Smooth muscle cell (in vitro differentiated cells): Measurements from ENCODE around the gene SLC5A12. TPM values are rescaled to one million over a fixed set of nuclear protein-coding genes. Genes with fewer than 3 reads are reported as not detected.

ENCODE experiments used
- DNase-seq: peaks from one replicate; lab custom pipeline; 2025; ENCODE audit not compliant: unreplicated experiment; lab: John Stamatoyannopoulos, UW
- H2AFZ ChIP-seq: fragments of 200-600 bp; sonication (generic); 2 replicates; pipeline ENCODE4 v1.6.0; 2016; ENCODE audit warnings: antibody characterized with exemption, low read depth, mild to moderate bottlenecking
- H3F3A ChIP-seq: fragments of 200-600 bp; sonication (generic); 2 replicates; pipeline ENCODE4 v1.6.0; 2017; ENCODE audit warnings: antibody characterized with exemption, low read depth
- H3K27ac ChIP-seq: fragments of 200-600 bp; sonication (generic); 2 replicates; pipeline ENCODE4 v1.5.1; 2016; ENCODE audit warnings: low read depth, mild to moderate bottlenecking
- H3K27me3 ChIP-seq: fragments of 200-600 bp; sonication (generic); 2 replicates; pipeline ENCODE4 v1.6.1; 2016; ENCODE audit warnings: low read depth, mild to moderate bottlenecking
- H3K36me3 ChIP-seq: fragments of 200-600 bp; sonication (generic); 2 replicates; pipeline ENCODE4 v1.5.1; 2016; ENCODE audit warnings: low read depth
- H3K4me1 ChIP-seq: fragments of 200-600 bp; sonication (generic); 2 replicates; pipeline ENCODE4 v1.5.1; 2016; ENCODE audit warnings: low read depth
- H3K4me2 ChIP-seq: fragments of 200-600 bp; sonication (generic); 2 replicates; pipeline ENCODE4 v1.6.0; 2016; ENCODE audit warnings: mild to moderate bottlenecking
- H3K4me3 ChIP-seq: fragments of 200-600 bp; sonication (generic); 2 replicates; pipeline ENCODE4 v1.5.1; 2016; ENCODE audit warnings: mild to moderate bottlenecking
- H3K79me2 ChIP-seq: fragments of 200-600 bp; sonication (generic); 2 replicates; pipeline ENCODE4 v1.6.0; 2016; ENCODE audit warnings: low read depth, mild to moderate bottlenecking
- H3K9ac ChIP-seq: fragments of 200-600 bp; sonication (generic); 2 replicates; pipeline ENCODE4 v1.6.0; 2016; ENCODE audit warnings: low read depth
- H3K9me3 ChIP-seq: fragments of 200-600 bp; sonication (generic); replicated peaks from 2 replicates; pipeline ENCODE4 v1.5.1; 2016; ENCODE audit warnings: low read depth
- H4K20me1 ChIP-seq: fragments of 200-600 bp; sonication (generic); 2 replicates; pipeline ENCODE4 v1.6.0; 2016; ENCODE audit warnings: low read depth
- WGBS: methylation state at CpG from one replicate; pipeline ENCODE4 v1.1.7; 2016; ENCODE audit warnings: low lambda C conversion rate; 5-methylcytosine and 5-hydroxymethylcytosine counted together
- polyA plus RNA-seq: library from polyadenylated mRNA; unstranded; fragments of >200 nt; fragmentation: Nextera tagmentation; extraction: Ambion mirVana; gene quantifications from 2 replicates; pipeline ENCODE4 v1.2.1, GENCODE V29; 2016
- total RNA-seq: library from RNA; depleted of rRNA; stranded (reverse); fragments of >200 nt; gene quantifications from 2 replicates; pipeline ENCODE4 v1.2.3, GENCODE V29; 2014
- TF ChIP-seq, protein P1 (sequence below): fragments of 200-600 bp; sonication (generic); IDR thresholded peaks from 2 replicates; pipeline ENCODE4 v1.5.1; 2017; ENCODE audit warnings: borderline replicate concordance, mild to moderate bottlenecking, antibody characterized with exemption; ENCODE audit not compliant: insufficient read depth, poor library complexity, severe bottlenecking

Gene SLC5A12
- total and polyA plus RNA-seq, 2 experiments from 2014 or later, result 4.6 to 11.7 TPM

DNA sequence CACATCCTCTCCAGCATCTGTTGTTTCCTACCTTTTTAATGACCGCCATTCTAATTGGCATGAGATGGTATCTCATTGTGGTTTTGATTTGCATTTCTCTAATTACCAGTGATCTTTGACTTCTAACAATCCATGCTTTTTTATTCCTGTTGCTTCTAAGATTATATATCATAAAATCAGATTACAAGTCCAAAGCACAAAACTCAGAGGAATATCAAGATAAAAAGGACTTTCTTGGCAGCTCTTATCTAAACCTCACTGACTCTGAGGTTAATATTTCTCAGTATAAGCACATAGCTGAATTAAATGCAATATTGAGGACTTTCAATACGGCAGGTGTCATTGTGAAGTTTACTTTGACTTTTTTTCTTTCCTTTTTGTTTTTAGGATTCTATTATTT, 11.4 kb downstream of the SLC5A12 start:
- no peaks in the 10 kb centered on the region for H3K9me3 ChIP-seq
- TF ChIP-seq, protein P1, sequence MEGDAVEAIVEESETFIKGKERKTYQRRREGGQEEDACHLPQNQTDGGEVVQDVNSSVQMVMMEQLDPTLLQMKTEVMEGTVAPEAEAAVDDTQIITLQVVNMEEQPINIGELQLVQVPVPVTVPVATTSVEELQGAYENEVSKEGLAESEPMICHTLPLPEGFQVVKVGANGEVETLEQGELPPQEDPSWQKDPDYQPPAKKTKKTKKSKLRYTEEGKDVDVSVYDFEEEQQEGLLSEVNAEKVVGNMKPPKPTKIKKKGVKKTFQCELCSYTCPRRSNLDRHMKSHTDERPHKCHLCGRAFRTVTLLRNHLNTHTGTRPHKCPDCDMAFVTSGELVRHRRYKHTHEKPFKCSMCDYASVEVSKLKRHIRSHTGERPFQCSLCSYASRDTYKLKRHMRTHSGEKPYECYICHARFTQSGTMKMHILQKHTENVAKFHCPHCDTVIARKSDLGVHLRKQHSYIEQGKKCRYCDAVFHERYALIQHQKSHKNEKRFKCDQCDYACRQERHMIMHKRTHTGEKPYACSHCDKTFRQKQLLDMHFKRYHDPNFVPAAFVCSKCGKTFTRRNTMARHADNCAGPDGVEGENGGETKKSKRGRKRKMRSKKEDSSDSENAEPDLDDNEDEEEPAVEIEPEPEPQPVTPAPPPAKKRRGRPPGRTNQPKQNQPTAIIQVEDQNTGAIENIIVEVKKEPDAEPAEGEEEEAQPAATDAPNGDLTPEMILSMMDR, result no peak
- H3K27ac ChIP-seq, result no peak overlapping the region
- H3F3A ChIP-seq, result no peaks in the 10 kb centered on the region
- no peaks in the 10 kb centered on the region for H4K20me1 ChIP-seq
- no peaks in the 10 kb centered on the region for H3K27me3 ChIP-seq
- H2AFZ ChIP-seq, result no peak overlapping the region
- no peak overlapping the region for H3K4me2 ChIP-seq
- WGBS, result 98% methylated on average over 2 of the region's 2 CpGs
- no peaks in the 10 kb centered on the region for H3K36me3 ChIP-seq
- DNase-seq, result no peak
- H3K79me2 ChIP-seq, result no peaks in the 10 kb centered on the region
- H3K4me1 ChIP-seq, result no peaks in the 10 kb centered on the region
- H3K4me3 ChIP-seq, result no peak overlapping the region
- H3K9ac ChIP-seq, result no peak overlapping the region

DNA sequence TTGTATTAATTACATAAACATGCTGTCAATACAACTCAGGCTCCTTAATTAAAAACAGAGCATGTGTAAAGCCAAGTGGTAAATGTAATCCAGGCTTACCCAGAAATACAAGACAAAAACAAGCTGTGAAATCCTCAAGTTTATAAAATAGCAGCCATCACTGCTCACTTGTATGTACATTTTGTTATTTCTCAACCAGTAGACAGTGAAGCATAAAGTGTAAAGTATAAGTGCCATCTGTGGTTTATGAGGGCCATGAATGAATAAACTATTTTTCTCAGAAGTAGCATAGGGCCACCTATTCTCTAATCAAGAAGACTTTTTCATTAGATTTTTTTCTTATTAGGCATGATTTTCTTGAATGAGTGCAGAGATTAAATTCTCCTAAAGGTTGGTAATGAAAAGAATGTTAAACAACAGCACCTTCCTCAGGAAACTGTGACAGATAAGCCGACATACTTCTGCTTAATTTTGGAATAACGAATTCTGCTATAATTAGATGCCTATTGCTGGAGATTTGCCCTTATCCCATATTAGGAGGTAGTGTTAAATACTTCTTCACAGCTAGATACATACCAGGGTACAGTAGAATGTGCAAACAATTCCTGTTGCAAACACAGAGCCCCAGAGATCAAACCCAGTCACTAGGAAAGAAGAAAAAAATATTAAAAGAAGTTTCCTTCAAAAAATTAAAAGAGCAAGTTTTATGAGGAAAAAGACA, 13.0 kb downstream of the SLC5A12 start:
- TF ChIP-seq, protein P1, result no peak

DNA sequence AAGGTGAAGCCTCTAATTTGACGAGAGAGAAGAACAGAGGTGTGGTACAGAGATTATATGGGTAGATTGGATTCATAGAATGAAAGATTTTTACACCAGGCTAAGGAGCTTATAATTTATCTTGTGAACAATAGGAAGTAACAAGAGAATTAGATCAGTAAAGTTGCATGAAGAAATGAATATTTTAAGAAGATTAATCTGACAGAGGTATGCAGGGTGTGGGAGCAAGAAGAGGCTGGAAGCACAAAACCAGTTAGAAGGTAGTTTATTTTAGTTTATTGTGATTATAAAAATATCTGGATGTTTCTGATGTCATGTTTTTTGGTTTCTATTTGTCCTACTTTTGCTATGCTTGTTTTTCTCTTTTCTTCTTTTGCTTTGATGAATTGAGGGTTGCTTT, 15.7 kb downstream of the SLC5A12 start:
- Histone ChIP-seq H3K27ac (no peak overlapping the region), H2AFZ (no peak overlapping the region), H3F3A (no peaks in the 10 kb centered on the region), H3K79me2 (no peaks in the 10 kb centered on the region), H3K4me2 (no peak overlapping the region), H3K4me3 (no peak overlapping the region), H3K36me3 (no peaks in the 10 kb centered on the region), H3K27me3 (no peaks in the 10 kb centered on the region), H3K9me3 (no peaks in the 10 kb centered on the region), H3K4me1 (peaks cover 14% of the 10 kb centered on the region), H4K20me1 (no peaks in the 10 kb centered on the region), H3K9ac (no peak overlapping the region)
- TF ChIP-seq, protein P1, result no peak
- WGBS, result 83% methylated on average over 1 of the region's 1 CpG
- DNase-seq, result no peak

More for the DNA sequence above, 13.0 kb downstream of the SLC5A12 start:
- H3K4me2 ChIP-seq, result no peak overlapping the region
- no peak overlapping the region for H3K27ac ChIP-seq
- peaks cover 5% of the 10 kb centered on the region for H3K4me1 ChIP-seq
- no peaks in the 10 kb centered on the region for H3K79me2 ChIP-seq
- H3K9ac ChIP-seq, result no peak overlapping the region
- H3K36me3 ChIP-seq, result no peaks in the 10 kb centered on the region
- no peaks in the 10 kb centered on the region for H4K20me1 ChIP-seq
- H3F3A ChIP-seq, result no peaks in the 10 kb centered on the region
- H3K9me3 ChIP-seq, result no peaks in the 10 kb centered on the region
- no peak overlapping the region for H3K4me3 ChIP-seq
- WGBS, result 83% methylated on average over 2 of the region's 2 CpGs
- no peaks in the 10 kb centered on the region for H3K27me3 ChIP-seq
- H2AFZ ChIP-seq, result no peak overlapping the region
- DNase-seq, result no peak

DNA sequence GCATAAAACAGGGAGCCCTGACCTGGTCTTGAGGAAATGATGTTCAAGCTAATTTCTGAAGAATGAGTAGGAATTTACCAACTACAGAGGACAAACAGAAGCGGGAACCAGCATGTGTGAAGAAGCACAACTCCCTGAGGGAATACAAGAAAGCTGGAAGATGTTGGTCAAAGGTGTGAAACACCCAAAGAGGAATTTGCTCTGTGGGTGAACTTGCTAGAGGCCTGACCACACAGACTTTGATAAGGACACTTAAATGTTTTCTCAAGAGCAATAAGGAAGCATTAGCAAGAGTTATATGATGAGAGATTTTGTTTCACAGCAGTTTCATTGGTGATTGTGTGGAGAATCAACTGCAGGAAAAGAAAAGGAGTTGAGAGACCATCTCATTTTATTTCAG, 17.6 kb downstream of the SLC5A12 start:
- no peak overlapping the region for H3K9ac ChIP-seq
- TF ChIP-seq, protein P1, result no peak
- no peaks in the 10 kb centered on the region for H3K79me2 ChIP-seq
- WGBS, result 75% methylated on average over 1 of the region's 1 CpG
- H3F3A ChIP-seq, result no peaks in the 10 kb centered on the region
- no peaks in the 10 kb centered on the region for H3K9me3 ChIP-seq
- H3K4me2 ChIP-seq, result peak overlapping the region; percentile 18
- no peak for DNase-seq
- no peak overlapping the region for H3K4me3 ChIP-seq
- H4K20me1 ChIP-seq, result no peaks in the 10 kb centered on the region
- H3K27me3 ChIP-seq, result no peaks in the 10 kb centered on the region
- no peak overlapping the region for H2AFZ ChIP-seq
- peaks cover 23% of the 10 kb centered on the region for H3K4me1 ChIP-seq
- no peak overlapping the region for H3K27ac ChIP-seq
- no peaks in the 10 kb centered on the region for H3K36me3 ChIP-seq
